Upper lobe of right lung (tissue), 1 donor: Measurements from ENCODE around the gene PTPRG. TPM values are rescaled to one million over a fixed set of nuclear protein-coding genes. Genes with fewer than 3 reads are reported as not detected.

Experiments
- ATAC-seq: fragments of 200-7000 bp; cut with Tn5 transposase; one replicate; pipeline ENCODE4 v1.9.1; 2020; ENCODE audit warnings: mild to moderate bottlenecking, moderate library complexity
- DNase-seq: peaks from one replicate; pipeline ENCODE4 v3.0.0-alpha.2; 2020
- H3K27ac ChIP-seq: fragments of 200-600 bp; one replicate; pipeline ENCODE4 v1.8.0; 2022
- H3K27me3 ChIP-seq: fragments of 200-600 bp; one replicate; pipeline ENCODE4 v1.8.0; 2022; ENCODE audit warnings: mild to moderate bottlenecking
- H3K36me3 ChIP-seq: fragments of 200-600 bp; one replicate; pipeline ENCODE4 v1.8.0; 2022
- H3K4me1 ChIP-seq: fragments of 200-600 bp; one replicate; pipeline ENCODE4 v1.8.0; 2022
- H3K4me3 ChIP-seq: fragments of 200-600 bp; one replicate; pipeline ENCODE4 v1.8.0; 2022; ENCODE audit warnings: mild to moderate bottlenecking
- H3K9me3 ChIP-seq: fragments of 200-600 bp; one replicate; pipeline ENCODE4 v1.8.0; 2022
- intact Hi-C: fragments of 100-400 bp; cut with DNase I; formaldehyde crosslinking; loops from one replicate; pipeline ENCODE4 v1.11.0; 2022
- total RNA-seq: library from RNA; stranded (reverse); fragmentation: NEBNext Ultra II Directional; extraction: Animal tissue kit (Norgen Biotek cat#: 25700); gene quantifications from one replicate; pipeline ENCODE4 v1.2.1, GENCODE V29; 2021
- TF ChIP-seq, protein P1 (sequence below): fragments of 200-600 bp; IDR thresholded peaks from one replicate; pipeline ENCODE4 v1.8.0; 2022; ENCODE audit warnings: antibody characterized with exemption
- donor health status: DM: no; HTN: yes; CAD: no; lungs with severe emphysema.

PTPRG gene
- total RNA-seq, 1 donor from 2014 or later = 86.7 TPM

DNA sequence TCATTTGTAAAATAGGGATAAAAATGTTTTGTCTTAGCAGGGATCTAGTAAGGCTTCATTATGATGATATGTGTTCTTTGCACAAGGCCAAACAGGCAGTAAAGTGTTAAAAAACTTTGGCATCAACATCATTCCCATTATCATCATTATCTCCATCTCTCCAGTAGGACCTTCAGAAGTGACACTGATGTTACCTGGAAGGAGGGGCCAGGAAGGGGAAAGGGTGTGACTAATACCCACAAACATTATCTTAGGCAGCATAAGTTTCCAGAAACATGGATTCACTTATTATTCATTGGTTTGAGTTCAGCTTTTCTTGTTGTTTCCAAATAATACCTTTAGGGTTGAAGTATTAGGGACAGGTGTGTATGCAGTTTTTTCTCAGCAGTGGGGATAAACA is 399.6 kb downstream of the PTPRG start:
- Histone ChIP-seq H3K27me3 (no peaks in the 10 kb centered on the region), H3K27ac (no peak overlapping the region), H3K9me3 (no peaks in the 10 kb centered on the region), H3K4me1 (peaks cover 17% of the 10 kb centered on the region), H3K36me3 (no peaks in the 10 kb centered on the region), H3K4me3 (no peak overlapping the region)
- DNase-seq (no peak), ATAC-seq (no peak)
- intact Hi-C loops = no loop called here
- TF ChIP-seq, protein P1, sequence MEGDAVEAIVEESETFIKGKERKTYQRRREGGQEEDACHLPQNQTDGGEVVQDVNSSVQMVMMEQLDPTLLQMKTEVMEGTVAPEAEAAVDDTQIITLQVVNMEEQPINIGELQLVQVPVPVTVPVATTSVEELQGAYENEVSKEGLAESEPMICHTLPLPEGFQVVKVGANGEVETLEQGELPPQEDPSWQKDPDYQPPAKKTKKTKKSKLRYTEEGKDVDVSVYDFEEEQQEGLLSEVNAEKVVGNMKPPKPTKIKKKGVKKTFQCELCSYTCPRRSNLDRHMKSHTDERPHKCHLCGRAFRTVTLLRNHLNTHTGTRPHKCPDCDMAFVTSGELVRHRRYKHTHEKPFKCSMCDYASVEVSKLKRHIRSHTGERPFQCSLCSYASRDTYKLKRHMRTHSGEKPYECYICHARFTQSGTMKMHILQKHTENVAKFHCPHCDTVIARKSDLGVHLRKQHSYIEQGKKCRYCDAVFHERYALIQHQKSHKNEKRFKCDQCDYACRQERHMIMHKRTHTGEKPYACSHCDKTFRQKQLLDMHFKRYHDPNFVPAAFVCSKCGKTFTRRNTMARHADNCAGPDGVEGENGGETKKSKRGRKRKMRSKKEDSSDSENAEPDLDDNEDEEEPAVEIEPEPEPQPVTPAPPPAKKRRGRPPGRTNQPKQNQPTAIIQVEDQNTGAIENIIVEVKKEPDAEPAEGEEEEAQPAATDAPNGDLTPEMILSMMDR = no peak

DNA sequence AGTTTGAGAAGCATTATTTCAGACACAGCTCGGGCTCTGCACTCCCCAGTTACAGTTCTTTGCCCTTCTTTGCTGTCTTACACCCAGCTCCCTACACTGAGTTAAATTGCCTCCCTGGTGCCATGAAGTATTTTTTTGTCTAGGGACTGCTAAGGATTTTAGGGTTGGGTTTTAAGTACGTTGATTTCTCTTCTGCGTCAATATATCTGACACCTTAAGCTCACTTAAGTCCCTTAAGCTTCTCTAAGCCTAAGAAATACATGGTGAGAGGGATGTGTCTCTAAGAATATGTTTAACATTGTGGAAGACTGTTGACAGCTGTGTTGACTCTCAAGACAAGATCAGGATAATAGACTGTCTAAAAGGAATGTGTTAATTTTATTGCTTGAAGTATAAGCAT is 400.5 kb downstream of the PTPRG start:
- H3K27me3 ChIP-seq = no peaks in the 10 kb centered on the region
- DNase-seq (no peak), ATAC-seq (no peak)
- H3K36me3 ChIP-seq = no peaks in the 10 kb centered on the region
- intact Hi-C loops = no loop called here
- no peak overlapping the region for H3K4me3 ChIP-seq
- no peak overlapping the region for H3K27ac ChIP-seq
- peaks cover 12% of the 10 kb centered on the region for H3K4me1 ChIP-seq
- TF ChIP-seq, protein P1 = no peak
- no peaks in the 10 kb centered on the region for H3K9me3 ChIP-seq

DNA sequence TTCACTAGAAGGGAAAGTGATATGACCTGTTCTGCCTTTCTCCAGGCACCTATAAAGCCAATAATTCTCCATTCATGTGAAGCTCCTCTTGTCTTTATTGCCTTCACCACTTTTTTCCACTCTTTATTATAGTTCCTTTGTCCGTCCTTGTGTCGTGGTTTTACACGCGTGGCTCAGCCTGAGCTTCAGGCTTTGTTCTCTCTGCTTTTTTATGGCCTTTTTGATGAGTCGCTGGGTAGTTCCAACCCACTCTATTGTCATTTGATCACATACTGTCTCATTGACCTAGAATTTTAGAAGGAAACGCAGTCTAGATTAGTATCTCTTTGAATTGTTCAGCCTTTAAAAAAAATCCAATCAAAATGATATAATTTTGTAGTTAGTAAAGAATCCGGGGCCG is 403.2 kb downstream of the PTPRG start:
- H3K27ac ChIP-seq = no peak overlapping the region
- no peak overlapping the region for H3K4me3 ChIP-seq
- H3K4me1 ChIP-seq = peaks cover 5% of the 10 kb centered on the region
- TF ChIP-seq, protein P1 = no peak
- no peak for ATAC-seq
- intact Hi-C loops = no loop called here
- no peaks in the 10 kb centered on the region for H3K9me3 ChIP-seq
- no peak for DNase-seq
- no peaks in the 10 kb centered on the region for H3K27me3 ChIP-seq
- no peaks in the 10 kb centered on the region for H3K36me3 ChIP-seq

DNA sequence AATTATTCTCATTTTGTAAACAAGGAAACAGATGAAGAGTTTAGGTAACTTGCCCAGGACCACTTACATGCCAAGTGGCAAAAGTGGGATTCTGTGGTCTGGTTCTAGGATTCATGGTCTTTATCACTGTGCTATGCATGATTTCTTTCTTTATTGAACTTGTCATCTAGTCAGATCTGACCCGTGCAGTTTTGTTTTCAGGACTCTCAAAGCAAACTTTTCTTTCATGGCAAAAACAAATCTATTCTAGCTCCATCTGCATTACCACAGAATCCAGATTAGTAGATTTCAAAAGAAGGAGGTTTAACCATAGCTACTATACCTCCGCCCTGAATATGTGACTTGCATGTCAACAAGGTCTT is 404.4 kb downstream of the PTPRG start:
- intact Hi-C loops = no loop called here
- Histone ChIP-seq H3K36me3 (no peaks in the 10 kb centered on the region), H3K27ac (no peak overlapping the region), H3K9me3 (no peaks in the 10 kb centered on the region), H3K4me3 (no peak overlapping the region), H3K4me1 (peaks cover 5% of the 10 kb centered on the region), H3K27me3 (no peaks in the 10 kb centered on the region)
- no peak for ATAC-seq
- TF ChIP-seq, protein P1 = no peak
- no peak for DNase-seq

DNA sequence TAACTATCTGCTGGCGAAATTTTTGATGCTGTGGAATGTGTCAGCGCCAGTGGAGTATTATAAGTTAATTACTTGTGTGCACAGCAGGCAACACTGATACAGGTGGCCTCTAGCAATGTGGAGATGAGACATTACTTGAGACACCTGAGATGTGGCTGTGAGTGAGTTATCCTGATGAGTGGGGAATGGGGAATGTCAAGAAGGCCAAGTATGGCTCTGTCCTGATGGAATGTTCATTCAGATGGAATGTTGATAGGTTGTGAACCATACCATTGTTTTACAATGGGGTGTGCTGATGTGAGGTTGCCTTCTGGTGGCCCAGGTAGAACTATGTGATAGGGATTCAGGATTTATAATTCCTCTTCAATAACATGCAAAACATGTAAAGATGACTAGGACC is 404.8 kb downstream of the PTPRG start:
- H3K4me3 ChIP-seq = no peak overlapping the region
- H3K9me3 ChIP-seq = no peaks in the 10 kb centered on the region
- intact Hi-C loops = no loop called here
- H3K27me3 ChIP-seq = no peaks in the 10 kb centered on the region
- TF ChIP-seq, protein P1 = no peak
- H3K4me1 ChIP-seq = peaks cover 5% of the 10 kb centered on the region
- H3K36me3 ChIP-seq = no peaks in the 10 kb centered on the region
- DNase-seq (no peak), ATAC-seq (peak; percentile 33)
- H3K27ac ChIP-seq = no peak overlapping the region

DNA sequence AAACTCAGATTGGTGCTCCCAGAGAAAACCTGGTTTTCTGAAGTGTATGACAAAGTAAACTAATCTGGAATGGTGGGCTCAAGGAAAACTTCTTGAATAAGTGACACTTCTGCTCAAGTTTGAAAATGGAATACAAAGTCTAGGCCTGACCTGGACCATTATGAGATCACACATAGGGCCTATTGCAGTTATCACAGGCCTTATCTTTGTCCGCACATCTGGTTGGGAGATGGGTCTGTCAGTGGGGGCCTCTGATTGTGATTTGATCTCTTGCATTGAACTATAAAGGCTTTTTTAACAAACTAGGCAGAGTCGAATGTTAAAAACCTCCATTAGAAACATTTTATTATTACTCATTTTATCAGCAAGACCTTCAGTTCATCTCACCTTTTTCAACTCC is 405.6 kb downstream of the PTPRG start:
- H3K27ac ChIP-seq = no peak overlapping the region
- no peak for DNase-seq
- no peaks in the 10 kb centered on the region for H3K9me3 ChIP-seq
- no peak for ATAC-seq
- intact Hi-C loops = no loop called here
- H3K27me3 ChIP-seq = no peaks in the 10 kb centered on the region
- peaks cover 5% of the 10 kb centered on the region for H3K4me1 ChIP-seq
- no peaks in the 10 kb centered on the region for H3K36me3 ChIP-seq
- H3K4me3 ChIP-seq = no peak overlapping the region
- TF ChIP-seq, protein P1 = no peak
